WERI-Rb-1 (cell line): ENCODE measurements around the gene SMO.

Source experiments
- DNase-seq: peaks from one replicate; pipeline ENCODE4 v3.0.0-alpha.2; 2020
- H3K27ac ChIP-seq: fragments of 250-450 bp; sonication (Bioruptor Pico); 2 replicates; pipeline ENCODE4 v1.5.1; 2020; ENCODE audit warnings: mild to moderate bottlenecking, moderate library complexity
- H3K27me3 ChIP-seq: fragments of 250-450 bp; sonication (Bioruptor Pico); 2 replicates; pipeline ENCODE4 v1.5.1; 2021; ENCODE audit warnings: mild to moderate bottlenecking, low read depth, moderate library complexity; ENCODE audit not compliant: insufficient read depth, severe bottlenecking
- H3K36me3 ChIP-seq: fragments of 250-450 bp; sonication (Bioruptor Pico); 2 replicates; pipeline ENCODE4 v1.5.1; 2020; ENCODE audit warnings: mild to moderate bottlenecking, moderate library complexity
- H3K4me3 ChIP-seq: 2 replicates; pipeline ENCODE4 v1.5.1; 2011; ENCODE audit warnings: low read depth, mild to moderate bottlenecking, control low read depth, low read length
- H3K9me3 ChIP-seq: fragments of 250-450 bp; sonication (Bioruptor Pico); 2 replicates; pipeline ENCODE4 v1.5.1; 2021; ENCODE audit warnings: mild to moderate bottlenecking, moderate library complexity; ENCODE audit not compliant: severe bottlenecking
- CTCF ChIP-seq: IDR thresholded peaks from 2 replicates; pipeline ENCODE4 v1.5.1; 2011; ENCODE audit warnings: low read depth, mild to moderate bottlenecking, control low read depth, inconsistent platforms, low read length

Gene SMO

GRCh38 chr7:129189661-129190310 lies 1.4 kb downstream of the SMO start:
- Histone ChIP-seq H3K4me3 (peak overlapping the region; percentile 50), H3K27me3 (no peaks in the 10 kb centered on the region), H3K9me3 (no peaks in the 10 kb centered on the region), H3K36me3 (no peaks in the 10 kb centered on the region), H3K27ac (no peak overlapping the region)
- DNase-seq = no peak
- TF ChIP-seq CTCF = no peak

- TF ChIP-seq CTCF = no peak
- no peaks in the 10 kb centered on the region for H3K9me3 ChIP-seq
- no peak overlapping the region for H3K4me3 ChIP-seq
- no peak overlapping the region for H3K27ac ChIP-seq
- H3K27me3 ChIP-seq = no peaks in the 10 kb centered on the region
- no peak for DNase-seq
- H3K36me3 ChIP-seq = no peaks in the 10 kb centered on the region
These were observed 2.8 kb downstream of the SMO start for GRCh38 chr7:129191272-129191671.

GRCh38 chr7:129193892-129194291 lies 5.5 kb downstream of the SMO start:
- no peak for TF ChIP-seq CTCF
- DNase-seq = no peak
- no peaks in the 10 kb centered on the region for H3K36me3 ChIP-seq
- no peak overlapping the region for H3K27ac ChIP-seq
- no peaks in the 10 kb centered on the region for H3K27me3 ChIP-seq
- no peak overlapping the region for H3K4me3 ChIP-seq
- no peaks in the 10 kb centered on the region for H3K9me3 ChIP-seq

GRCh38 chr7:129197771-129198170 lies 9.3 kb downstream of the SMO start:
- Histone ChIP-seq H3K9me3 (no peaks in the 10 kb centered on the region), H3K27ac (no peak overlapping the region), H3K27me3 (no peaks in the 10 kb centered on the region), H3K4me3 (no peak overlapping the region), H3K36me3 (no peaks in the 10 kb centered on the region)
- TF ChIP-seq CTCF = no peak
- DNase-seq = no peak

- Histone ChIP-seq H3K27me3 (no peaks in the 10 kb centered on the region), H3K9me3 (no peaks in the 10 kb centered on the region), H3K27ac (no peak overlapping the region), H3K36me3 (no peaks in the 10 kb centered on the region), H3K4me3 (no peak overlapping the region)
- no peak for TF ChIP-seq CTCF
- no peak for DNase-seq
These were observed 11.0 kb downstream of the SMO start for GRCh38 chr7:129199406-129199805.
